Measurements from ENCODE around the gene MARCHF6.

DNA sequence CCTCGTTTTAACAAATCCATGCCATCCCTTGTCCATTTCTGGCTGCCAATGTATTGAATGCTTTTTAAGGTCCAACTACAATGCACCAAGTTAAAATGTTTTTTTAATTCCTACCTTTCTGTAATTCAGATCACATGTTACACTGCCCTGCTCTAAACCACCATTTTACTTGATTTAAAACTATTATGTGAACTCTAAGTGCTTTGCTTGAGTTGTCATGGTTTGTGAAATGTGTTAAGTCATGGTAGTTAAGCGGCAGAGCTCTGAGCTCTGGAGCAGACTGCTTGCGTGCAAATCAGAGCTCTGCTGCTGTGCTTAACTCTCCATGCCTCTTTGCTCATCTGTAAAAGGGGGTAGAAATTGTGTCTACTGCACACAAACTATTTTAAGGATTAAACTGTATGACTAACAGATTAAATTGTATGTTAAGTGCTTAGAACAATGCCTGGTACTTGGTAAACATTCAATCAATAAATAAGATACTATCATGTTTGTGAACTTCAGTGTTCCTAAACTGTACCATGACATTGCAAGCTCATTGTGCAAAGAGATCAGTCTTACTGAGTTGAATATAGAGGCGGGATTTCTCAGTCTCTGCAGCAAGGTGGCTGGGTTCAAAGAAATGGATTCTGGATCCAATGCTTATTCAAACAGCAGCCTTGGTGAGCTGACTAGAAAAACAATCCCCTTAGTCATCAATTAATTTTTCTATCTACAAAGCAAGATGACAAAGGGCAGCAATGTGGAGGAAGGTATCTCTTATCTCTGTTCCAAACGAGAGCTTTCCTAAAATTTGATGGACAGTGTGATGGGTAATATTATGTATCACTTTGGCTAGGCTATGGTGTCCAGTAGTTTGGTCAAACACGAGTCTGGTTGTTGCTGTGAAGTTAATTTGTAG is 29.7 kb upstream of the MARCHF6 start:
- TF ChIP-seq GATA3 (IDR thresholded peaks at IDR 0.05; ENCODE audit: low read depth, low read length) (no peak), GATA2 (IDR thresholded peaks at IDR 0.05; ENCODE audit: low read depth, low read length) (no peak)
